ENCODE data around the gene GJB3. TPM values are rescaled to one million over a fixed set of nuclear protein-coding genes. Genes with fewer than 3 reads are reported as not detected.
"Not testable (repeated sequence)": the region's sequence is repeated elsewhere in the genome, so short reads cannot be mapped to it uniquely, and the experiment has no call there.

Gene GJB3
- polyA plus RNA-seq (2012; ENCODE audit: low read depth, missing spikeins): not detected

- no peak for FAIRE-seq
- no peak for TF ChIP-seq TAF1 (IDR thresholded peaks at IDR 0.05; ENCODE audit: low read depth, low read length)
- no peak for TF ChIP-seq POLR2AphosphoS5 (IDR thresholded peaks at IDR 0.05; ENCODE audit: low read depth, low read length)
- no peak for TF ChIP-seq POLR2A (IDR thresholded peaks at IDR 0.05; ENCODE audit: low read depth, low read length)
- TF ChIP-seq PAX5 (IDR thresholded peaks at IDR 0.05; ENCODE audit: insufficient read depth, low read length, severe bottlenecking): no peak
- no peak for TF ChIP-seq POU2F2 (IDR thresholded peaks at IDR 0.05; ENCODE audit: low read depth, low read length)
- no peak for TF ChIP-seq SPI1 (IDR thresholded peaks at IDR 0.05; ENCODE audit: low read depth, low read length)
- DNase-seq (ENCODE audit: insufficient read length, low spot score): no peak
These were observed at the start of gene GJB3 for GRCh38 chr1:34781071-34781843. Gene GJB3 (plus strand): TSS chr1:34781214. CDS start chr1:34784763, 3,549 bp downstream.

DNA sequence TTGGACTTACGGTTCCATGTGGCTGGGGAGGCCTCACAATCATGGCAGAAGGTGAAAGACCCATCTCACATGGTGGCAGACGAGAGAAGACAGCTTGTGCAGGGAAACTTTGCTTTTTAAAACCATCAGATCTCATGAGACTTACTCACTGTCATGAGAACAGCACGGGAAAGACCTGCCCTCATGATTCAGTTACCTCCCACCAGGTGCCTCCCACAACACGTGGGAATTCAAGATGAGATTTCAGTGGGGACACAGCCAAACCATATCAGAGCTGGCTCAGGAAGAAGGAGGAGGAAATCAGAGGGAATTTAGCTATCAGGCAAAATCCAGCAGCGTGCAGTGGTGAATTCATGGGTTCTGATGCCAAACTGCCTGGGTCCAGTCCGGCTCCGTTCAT is 48.2 kb upstream of the GJB3 start:
- FAIRE-seq; DNase-seq (ENCODE audit: insufficient read length, low spot score): not testable (repeated sequence)

- FAIRE-seq: no peak
- no peak for TF ChIP-seq TAF1 (IDR thresholded peaks at IDR 0.05; ENCODE audit: low read depth, low read length)
- TF ChIP-seq POLR2A (IDR thresholded peaks at IDR 0.05; ENCODE audit: low read depth, low read length): no peak
- TF ChIP-seq SPI1 (IDR thresholded peaks at IDR 0.05; ENCODE audit: low read depth, low read length): no peak
- TF ChIP-seq POU2F2 (IDR thresholded peaks at IDR 0.05; ENCODE audit: low read depth, low read length): no peak
- no peak for TF ChIP-seq POLR2AphosphoS5 (IDR thresholded peaks at IDR 0.05; ENCODE audit: low read depth, low read length)
- TF ChIP-seq PAX5 (IDR thresholded peaks at IDR 0.05; ENCODE audit: insufficient read depth, low read length, severe bottlenecking): no peak
- DNase-seq (ENCODE audit: insufficient read length, low spot score): no peak
These were observed 44.3 kb upstream of the GJB3 start for GRCh38 chr1:34736692-34737091.

DNA sequence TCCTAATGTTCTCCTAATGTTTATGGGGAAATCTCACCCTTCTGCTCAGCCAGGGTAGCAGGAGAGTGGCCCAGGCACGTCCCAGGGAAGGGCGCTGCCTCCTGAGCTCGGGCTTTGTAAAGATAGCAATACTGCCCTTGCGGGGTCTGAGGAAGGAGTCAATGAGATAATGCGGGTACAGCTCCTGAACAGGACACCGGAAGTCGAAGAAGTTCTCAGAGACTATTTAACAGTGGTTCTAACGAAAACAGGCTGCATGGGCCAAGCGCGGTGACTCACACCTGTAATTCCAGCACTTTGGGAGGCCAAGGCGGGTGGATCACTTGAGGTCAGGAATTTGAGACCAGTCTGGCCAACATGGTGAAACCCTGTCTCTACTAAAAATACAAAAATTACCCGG is 43.8 kb upstream of the GJB3 start:
- FAIRE-seq; DNase-seq (ENCODE audit: insufficient read length, low spot score): not testable (repeated sequence)

GRCh38 chr1:34739613-34740012 is 41.4 kb upstream of the GJB3 start:
- TF ChIP-seq SPI1 (IDR thresholded peaks at IDR 0.05; ENCODE audit: low read depth, low read length) (no peak), POLR2A (IDR thresholded peaks at IDR 0.05; ENCODE audit: low read depth, low read length) (no peak), POU2F2 (IDR thresholded peaks at IDR 0.05; ENCODE audit: low read depth, low read length) (no peak), TAF1 (IDR thresholded peaks at IDR 0.05; ENCODE audit: low read depth, low read length) (no peak)
- DNase-seq (ENCODE audit: insufficient read length, low spot score) (no peak), FAIRE-seq (no peak)

DNA sequence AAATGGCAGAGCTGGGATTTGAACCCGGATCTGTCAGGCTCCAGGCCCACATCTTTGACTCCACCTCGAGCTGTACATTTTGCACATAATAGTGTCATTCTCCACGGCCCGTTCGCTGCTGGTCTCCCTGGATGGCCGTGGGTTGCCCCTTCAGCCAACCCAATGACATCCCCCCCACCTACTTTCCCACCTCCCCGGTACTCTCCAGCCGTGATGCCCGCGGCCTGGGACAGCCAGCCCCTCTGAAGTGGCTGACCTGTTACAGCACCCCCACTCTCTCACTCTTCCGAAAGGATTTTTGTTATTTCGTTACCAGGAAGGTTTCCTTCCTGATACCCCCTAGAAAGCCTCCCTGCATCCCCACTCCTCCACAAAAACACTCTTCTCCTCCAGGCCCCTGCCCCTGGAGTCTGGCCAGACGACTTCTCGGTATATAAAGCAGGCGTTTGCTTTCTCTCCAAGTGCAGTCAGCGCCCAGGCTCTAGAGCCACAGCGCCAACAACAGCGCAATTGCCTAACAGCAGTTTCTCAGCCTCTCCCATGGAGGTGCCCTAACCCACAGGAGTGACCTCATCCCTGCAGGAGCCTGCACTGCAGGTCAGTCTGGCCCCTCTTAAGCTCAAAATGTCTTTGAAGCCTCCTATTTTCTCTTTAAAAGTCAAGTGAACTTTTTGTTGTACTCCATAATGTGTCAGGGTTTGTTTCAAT is 40.7 kb upstream of the GJB3 start:
- DNase-seq (ENCODE audit: insufficient read length, low spot score) (no peak), FAIRE-seq (no peak)
- TF ChIP-seq SPI1 (IDR thresholded peaks at IDR 0.05; ENCODE audit: low read depth, low read length) (no peak), PAX5 (IDR thresholded peaks at IDR 0.05; ENCODE audit: insufficient read depth, low read length, severe bottlenecking) (no peak), TAF1 (IDR thresholded peaks at IDR 0.05; ENCODE audit: low read depth, low read length) (no peak), POU2F2 (IDR thresholded peaks at IDR 0.05; ENCODE audit: low read depth, low read length) (no peak), POLR2A (IDR thresholded peaks at IDR 0.05; ENCODE audit: low read depth, low read length) (no peak), POLR2AphosphoS5 (IDR thresholded peaks at IDR 0.05; ENCODE audit: low read depth, low read length) (no peak)

- FAIRE-seq (peak; percentile 83), DNase-seq (ENCODE audit: insufficient read length, low spot score) (peak; percentile 92)
- TF ChIP-seq POLR2AphosphoS5 (IDR thresholded peaks at IDR 0.05; ENCODE audit: low read depth, low read length) (no peak), TAF1 (IDR thresholded peaks at IDR 0.05; ENCODE audit: low read depth, low read length) (no peak), POU2F2 (IDR thresholded peaks at IDR 0.05; ENCODE audit: low read depth, low read length) (no peak), POLR2A (IDR thresholded peaks at IDR 0.05; ENCODE audit: low read depth, low read length) (no peak), SPI1 (IDR thresholded peaks at IDR 0.05; ENCODE audit: low read depth, low read length) (no peak), PAX5 (IDR thresholded peaks at IDR 0.05; ENCODE audit: insufficient read depth, low read length, severe bottlenecking) (no peak)
These were observed 38.2 kb upstream of the GJB3 start for GRCh38 chr1:34742667-34743270.

DNA sequence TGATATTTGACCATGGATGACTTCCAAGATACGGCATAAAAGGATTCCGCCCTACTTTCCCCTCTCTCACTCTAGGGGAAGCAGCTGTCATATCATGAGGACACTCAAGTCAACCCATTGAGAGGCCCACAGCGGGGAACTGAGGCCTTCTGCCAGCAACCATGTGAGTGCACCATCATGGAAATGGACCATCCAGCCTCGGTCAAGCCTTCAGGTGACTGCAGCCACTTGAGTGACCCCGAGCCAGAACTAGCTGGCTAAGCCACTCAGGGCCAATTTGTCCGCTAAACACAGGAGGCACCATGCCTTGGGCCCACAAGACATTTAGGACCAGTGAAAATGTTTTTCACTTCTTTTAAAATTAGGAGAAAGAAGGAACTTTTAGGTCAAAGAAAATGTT is 37.2 kb upstream of the GJB3 start:
- DNase-seq (ENCODE audit: insufficient read length, low spot score): no peak
- no peak for FAIRE-seq
- TF ChIP-seq SPI1 (IDR thresholded peaks at IDR 0.05; ENCODE audit: low read depth, low read length) (no peak), TAF1 (IDR thresholded peaks at IDR 0.05; ENCODE audit: low read depth, low read length) (no peak), POLR2A (IDR thresholded peaks at IDR 0.05; ENCODE audit: low read depth, low read length) (no peak), PAX5 (IDR thresholded peaks at IDR 0.05; ENCODE audit: insufficient read depth, low read length, severe bottlenecking) (no peak), POLR2AphosphoS5 (IDR thresholded peaks at IDR 0.05; ENCODE audit: low read depth, low read length) (no peak), POU2F2 (IDR thresholded peaks at IDR 0.05; ENCODE audit: low read depth, low read length) (no peak)

DNA sequence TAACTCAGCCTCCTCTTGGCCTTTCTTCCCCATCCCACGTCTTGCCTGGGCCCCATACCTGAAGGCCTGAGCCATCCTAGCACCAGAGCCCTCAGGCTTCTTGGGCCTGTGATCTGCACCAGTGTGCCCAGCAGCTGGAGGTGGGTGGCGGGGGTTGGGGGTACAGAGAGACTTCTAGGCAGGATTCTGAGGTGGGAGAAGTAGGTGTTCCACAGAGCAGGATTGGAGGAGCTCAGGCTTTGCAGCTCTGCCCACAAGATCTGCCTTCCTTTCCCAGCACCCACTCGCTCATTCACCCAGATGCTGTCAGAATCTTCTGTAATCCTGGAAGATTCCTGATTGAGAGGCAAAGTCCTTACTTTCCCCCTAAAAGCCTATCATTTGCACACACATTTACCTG is 36.2 kb upstream of the GJB3 start:
- no peak for DNase-seq (ENCODE audit: insufficient read length, low spot score)
- TF ChIP-seq POLR2A (IDR thresholded peaks at IDR 0.05; ENCODE audit: low read depth, low read length): no peak
- FAIRE-seq: no peak

GRCh38 chr1:34745666-34746065 is 35.3 kb upstream of the GJB3 start:
- FAIRE-seq (no peak), DNase-seq (ENCODE audit: insufficient read length, low spot score) (no peak)
- TF ChIP-seq PAX5 (IDR thresholded peaks at IDR 0.05; ENCODE audit: insufficient read depth, low read length, severe bottlenecking) (no peak), POU2F2 (IDR thresholded peaks at IDR 0.05; ENCODE audit: low read depth, low read length) (no peak), TAF1 (IDR thresholded peaks at IDR 0.05; ENCODE audit: low read depth, low read length) (no peak), POLR2AphosphoS5 (IDR thresholded peaks at IDR 0.05; ENCODE audit: low read depth, low read length) (no peak), SPI1 (IDR thresholded peaks at IDR 0.05; ENCODE audit: low read depth, low read length) (no peak), POLR2A (IDR thresholded peaks at IDR 0.05; ENCODE audit: low read depth, low read length) (no peak)
